SK-N-DZ (cell line): ENCODE results near the gene C11orf52.

Experiments used
- DNase-seq: peaks from one replicate; pipeline ENCODE4 v3.0.0-alpha.2; 2015; ENCODE audit warnings: low spot score
- small RNA-seq, 2 experiments: library from RNA; depleted of rRNA; stranded (forward); fragments of <200 nt; gene quantifications; one replicate each; pipeline ENCODE3, GENCODE V24; 2014

C11orf52 gene

GRCh38 chr11:111975076-111975806, 56.5 kb downstream of the C11orf52 start:
- no peak for DNase-seq

- no peak for DNase-seq
These were observed 57.5 kb downstream of the C11orf52 start for GRCh38 chr11:111976119-111976766.

Small RNA genes lying within 50 kb of the gene (small RNA-seq; reads per million reads assigned to genes)
- gene C11orf52: 0 to 0.03 reads per million in 2 experiments
- 0 reads per million in 2 experiments for gene RNA5SP351
- gene RPL37AP8: 0 to 0.40 reads per million in 2 experiments
